H1 (cell line): ENCODE measurements around the gene U2AF1L4. TPM values are rescaled to one million over a fixed set of nuclear protein-coding genes. Genes with fewer than 3 reads are reported as not detected.

ENCODE experiments used
- CTCF ChIA-PET: fragments of 300-600 bp; sonication (Branson Sonifier 250); formaldehyde crosslinking; loops from one replicate; lab custom pipeline; 2021; ENCODE audit not compliant: partially characterized antibody; lab: Charles Lee
- POLR2A ChIA-PET: fragments of 300-600 bp; sonication (Branson Sonifier 250); formaldehyde crosslinking; loops from one replicate; lab custom pipeline; 2021; ENCODE audit warnings: inconsistent platforms; ENCODE audit not compliant: partially characterized antibody; lab: Charles Lee
- DNase-seq, 2 experiments: peaks; one replicate each; pipeline versions ENCODE4 v3.0.0 to v3.0.0-alpha.2; 2010 to 2022; ENCODE audit warnings: low spot score in 2 of 2, low read depth in 1 of 2, mixed read lengths in 1 of 2
- FAIRE-seq: peaks from 2 replicates; lab custom pipeline; 2011; peaks lifted over from hg19 to GRCh38; lab: Jason Lieb, UNC
- H2AFZ ChIP-seq: 2 replicates; pipeline ENCODE4 v1.8.1; 2012; ENCODE audit warnings: low read length, inconsistent platforms
- H2AK5ac ChIP-seq: 2 replicates; pipeline ENCODE4 v1.6.1; 2013; ENCODE audit warnings: low read depth, low read length
- H2BK120ac ChIP-seq: replicated peaks from 2 replicates; pipeline ENCODE3; 2013; ENCODE audit warnings: low read depth, low read length, inconsistent platforms
- H2BK12ac ChIP-seq: 2 replicates; pipeline ENCODE4 v1.6.1; 2013; ENCODE audit warnings: low read depth, low read length
- H2BK15ac ChIP-seq: 2 replicates; pipeline ENCODE4 v1.6.1; 2013; ENCODE audit warnings: low read length
- H2BK20ac ChIP-seq: 2 replicates; pipeline ENCODE4 v1.6.1; 2013; ENCODE audit warnings: low read length
- H2BK5ac ChIP-seq: 2 replicates; pipeline ENCODE4 v1.6.1; 2013; ENCODE audit warnings: low read depth, low read length
- H3K14ac ChIP-seq: 2 replicates; pipeline ENCODE4 v1.6.1; 2013; ENCODE audit warnings: inconsistent platforms; ENCODE audit not compliant: insufficient read length
- H3K18ac ChIP-seq: 2 replicates; pipeline ENCODE4 v1.6.1; 2013; ENCODE audit warnings: low read length; ENCODE audit errors: extremely low read depth
- H3K23ac ChIP-seq: 2 replicates; pipeline ENCODE4 v1.6.1; 2013; ENCODE audit warnings: inconsistent platforms; ENCODE audit not compliant: insufficient read length
- H3K23me2 ChIP-seq: 2 replicates; pipeline ENCODE4 v1.6.1; 2013; ENCODE audit warnings: low read depth, low read length
- H3K27ac ChIP-seq: 2 replicates; pipeline ENCODE4 v1.6.1; 2011; ENCODE audit warnings: low read depth, low read length, inconsistent platforms
- H3K27me3 ChIP-seq, 4 experiments: replicated peaks in 1 of 4; 1 replicate in 1 of 4; 2 replicates in 3 of 4; pipeline versions ENCODE4 v1.6.1 to v1.8.1; 2011 to 2013; ENCODE audit warnings: low read length in 3 of 4, mild to moderate bottlenecking in 3 of 4, inconsistent platforms in 2 of 4, mixed read lengths in 2 of 4, moderate library complexity in 1 of 4; ENCODE audit not compliant: control insufficient read depth in 3 of 4, insufficient read depth in 3 of 4; ENCODE audit errors: extremely low read depth in 1 of 4
- H3K36me3 ChIP-seq, 4 experiments: 2 replicates each; pipeline versions ENCODE4 v1.6.1 to v1.8.1; 2011 to 2013; ENCODE audit warnings: mild to moderate bottlenecking in 4 of 4, low read length in 3 of 4, moderate library complexity in 2 of 4, control low read depth in 1 of 4, inconsistent platforms in 1 of 4; ENCODE audit not compliant: insufficient read depth in 4 of 4, control insufficient read depth in 2 of 4
- H3K4ac ChIP-seq: replicated peaks from 2 replicates; pipeline ENCODE3; 2013; ENCODE audit warnings: low read length, low read depth, mixed read lengths, inconsistent platforms; ENCODE audit not compliant: insufficient read length
- H3K4me1 ChIP-seq, 4 experiments: replicated peaks in 1 of 4; 1 replicate in 1 of 4; 2 replicates in 3 of 4; pipeline versions ENCODE4 v1.6.1 to v1.8.1; 2011 to 2013; ENCODE audit warnings: low read length in 3 of 4, inconsistent platforms in 2 of 4, mixed read lengths in 1 of 4; ENCODE audit not compliant: insufficient read depth in 4 of 4, control insufficient read depth in 3 of 4
- H3K4me2 ChIP-seq, 2 experiments: 2 replicates each; pipeline versions ENCODE4 v1.6.1 to v1.8.1; 2011 to 2013; ENCODE audit warnings: low read depth in 2 of 2, low read length in 2 of 2, control low read depth in 1 of 2, inconsistent platforms in 1 of 2, mild to moderate bottlenecking in 1 of 2; ENCODE audit not compliant: insufficient read depth in 1 of 2
- H3K4me3 ChIP-seq, 4 experiments: fragments of 200-600, 300-600 bp in 1 of 4; sonication (generic), shearing (Covaris generic), sonication (Bioruptor Twin) in 1 of 4; 2 replicates each; pipeline versions ENCODE4 v1.5.1 to v1.8.1; 2011 to 2016; ENCODE audit warnings: low read length in 4 of 4, low read depth in 3 of 4, control low read depth in 2 of 4, inconsistent platforms in 2 of 4, mild to moderate bottlenecking in 2 of 4, mixed read lengths in 1 of 4, moderate library complexity in 1 of 4; ENCODE audit not compliant: insufficient read depth in 2 of 4; ENCODE audit errors: extremely low read depth in 1 of 4
- H3K56ac ChIP-seq: replicated peaks from 2 replicates; pipeline ENCODE3; 2013; ENCODE audit warnings: low read depth, mild to moderate bottlenecking, mixed read lengths, low read length, inconsistent platforms; ENCODE audit not compliant: insufficient read length
- H3K79me1 ChIP-seq: 2 replicates; pipeline ENCODE4 v1.6.1; 2013; ENCODE audit warnings: low read depth, low read length, control low read depth
- H3K79me2 ChIP-seq, 2 experiments: 2 replicates each; pipeline versions ENCODE4 v1.6.1 to v1.8.1; 2012 to 2013; ENCODE audit warnings: low read length in 2 of 2, mild to moderate bottlenecking in 2 of 2, inconsistent platforms in 1 of 2; ENCODE audit not compliant: insufficient read depth in 2 of 2, control insufficient read depth in 1 of 2
- H3K9ac ChIP-seq, 4 experiments: replicated peaks in 1 of 4; 1 replicate in 1 of 4; 2 replicates in 3 of 4; pipeline versions ENCODE4 v1.6.1 to v1.8.1; 2011 to 2013; ENCODE audit warnings: low read depth in 3 of 4, low read length in 3 of 4, control low read depth in 2 of 4, mild to moderate bottlenecking in 2 of 4, moderate library complexity in 2 of 4, inconsistent platforms in 1 of 4; ENCODE audit errors: extremely low read depth in 1 of 4
- H3K9me3 ChIP-seq, 2 experiments: 2 replicates each; pipeline versions ENCODE4 v1.6.1 to v1.8.1; 2012 to 2013; ENCODE audit warnings: mild to moderate bottlenecking in 2 of 2, moderate library complexity in 2 of 2, control low read depth in 1 of 2, inconsistent platforms in 1 of 2, low read depth in 1 of 2, low read length in 1 of 2, mixed read lengths in 1 of 2; ENCODE audit not compliant: insufficient read depth in 2 of 2
- H4K20me1 ChIP-seq, 2 experiments: replicated peaks in 1 of 2; 2 replicates each; pipeline versions ENCODE3 to v1.8.1; 2011 to 2013; ENCODE audit warnings: inconsistent platforms in 2 of 2, low read length in 2 of 2, mild to moderate bottlenecking in 1 of 2; ENCODE audit not compliant: insufficient read depth in 2 of 2, control insufficient read depth in 1 of 2
- H4K5ac ChIP-seq: 2 replicates; pipeline ENCODE4 v1.6.1; 2013; ENCODE audit warnings: low read length, low read depth, mixed read lengths, inconsistent platforms; ENCODE audit not compliant: insufficient read length
- H4K8ac ChIP-seq: 2 replicates; pipeline ENCODE4 v1.8.0; 2013; ENCODE audit warnings: mild to moderate bottlenecking, moderate library complexity, low read length, inconsistent platforms; ENCODE audit not compliant: insufficient read depth; ENCODE audit errors: extremely low read depth
- H4K91ac ChIP-seq: replicated peaks from 2 replicates; pipeline ENCODE3; 2013; ENCODE audit warnings: low read length, mixed read lengths, inconsistent platforms; ENCODE audit not compliant: insufficient read length
- ASH2L ChIP-seq: fragments of 200-600, 300-600 bp; sonication (generic); IDR thresholded peaks from one replicate; pipeline ENCODE4 v1.7.1; 2017; ENCODE audit warnings: low read length
- BCL11A ChIP-seq, 2 experiments: IDR thresholded peaks; one replicate each; pipeline ENCODE4 v1.6.1; 2011; ENCODE audit warnings: low read depth in 2 of 2, low read length in 2 of 2, mild to moderate bottlenecking in 2 of 2
- CHD1 ChIP-seq: IDR thresholded peaks from 2 replicates; pipeline ENCODE4 v1.6.1; 2012; ENCODE audit warnings: low read depth, low read length, improper control_type of control experiment
- CHD2 ChIP-seq: IDR thresholded peaks from 2 replicates; pipeline ENCODE4 v1.6.1; 2012; ENCODE audit warnings: low read length, improper control_type of control experiment
- FOSL1 ChIP-seq: IDR thresholded peaks from 2 replicates; pipeline ENCODE4 v1.6.1; 2011; ENCODE audit warnings: mild to moderate bottlenecking, low read depth, low read length, moderate library complexity; ENCODE audit not compliant: insufficient read depth
- HDAC2 ChIP-seq, 2 experiments: fragments of 300-600 bp in 1 of 2; sonication (generic) in 1 of 2; IDR thresholded peaks; 2 replicates each; pipeline ENCODE4 v1.6.1; 2011 to 2012; ENCODE audit warnings: low read depth in 2 of 2, low read length in 2 of 2, mild to moderate bottlenecking in 2 of 2, moderate library complexity in 2 of 2, borderline replicate concordance in 1 of 2, inconsistent platforms in 1 of 2
- JUND ChIP-seq: IDR thresholded peaks from 2 replicates; pipeline ENCODE4 v1.6.1; 2011; ENCODE audit warnings: mild to moderate bottlenecking, improper control_type of control experiment, low read length
- NANOG ChIP-seq: IDR thresholded peaks from 2 replicates; pipeline ENCODE4 v1.6.1; 2011; ENCODE audit warnings: low read length, low read depth, mild to moderate bottlenecking, inconsistent platforms; ENCODE audit not compliant: insufficient read depth, poor library complexity, severe bottlenecking
- SIRT6 ChIP-seq: IDR thresholded peaks from one replicate; pipeline ENCODE4 v1.7.1; 2012; ENCODE audit warnings: low read length, inconsistent platforms
- TEAD4 ChIP-seq: IDR thresholded peaks from 2 replicates; pipeline ENCODE4 v1.6.1; 2012; ENCODE audit warnings: low read depth, low read length, inconsistent platforms, mixed read lengths
- WGBS, 2 experiments: shearing (Covaris generic) in 1 of 2; methylation state at CpG; one replicate each; pipeline versions ENCODE4 v1.1.6 to v1.1.7; 2013 to 2015; ENCODE audit warnings: low lambda C conversion rate in 2 of 2, mixed read lengths in 2 of 2, inconsistent platforms in 1 of 2, low coverage in 1 of 2, missing lambda C conversion rate in 1 of 2; ENCODE audit not compliant: insufficient replicate concordance in 2 of 2, insufficient coverage in 1 of 2, insufficient read length in 1 of 2; ENCODE audit errors: extremely low coverage in 1 of 2, missing lambda C conversion rate in 1 of 2; 5-methylcytosine and 5-hydroxymethylcytosine counted together
- polyA plus RNA-seq, 7 experiments: library from polyadenylated mRNA; depleted of rRNA in 3 of 7; stranded (reverse) in 5 of 7; unstranded in 2 of 7; fragments of >200 nt in 5 of 7; fragments of 200-250 nt in 2 of 7; gene quantifications; 1 replicate in 5 of 7; 2 replicates in 1 of 7; 4 replicates in 1 of 7; pipeline versions ENCODE4 v1.2.1 to v1.2.3, GENCODE V29; 2011 to 2013; ENCODE audit warnings: missing spikeins in 2 of 7, mixed read lengths in 2 of 7
- total RNA-seq: library from RNA; stranded (reverse); fragmentation: NEBNext Ultra II Directional; extraction: Animal tissue kit (Norgen Biotek cat#: 25700); gene quantifications from 2 replicates; pipeline ENCODE4 v1.2.1, GENCODE V29; 2021
- TF ChIP-seq, protein P1 (sequence below), 3 experiments: IDR thresholded peaks; 1 replicate in 2 of 3; 2 replicates in 1 of 3; pipeline versions ENCODE4 v1.5.1 to v1.6.1; 2011; ENCODE audit warnings: low read length in 3 of 3, mild to moderate bottlenecking in 3 of 3, inconsistent platforms in 2 of 3, low read depth in 1 of 3, moderate library complexity in 1 of 3; ENCODE audit not compliant: insufficient read depth in 1 of 3; ENCODE audit errors: control extremely low read depth in 1 of 3

Gene U2AF1L4
- total and polyA plus RNA-seq, 2 of the 8 experiments (the other 6 are each of a cell fraction or from before 2014, with no cell fraction given) = 15.1 to 32.7 TPM

DNA sequence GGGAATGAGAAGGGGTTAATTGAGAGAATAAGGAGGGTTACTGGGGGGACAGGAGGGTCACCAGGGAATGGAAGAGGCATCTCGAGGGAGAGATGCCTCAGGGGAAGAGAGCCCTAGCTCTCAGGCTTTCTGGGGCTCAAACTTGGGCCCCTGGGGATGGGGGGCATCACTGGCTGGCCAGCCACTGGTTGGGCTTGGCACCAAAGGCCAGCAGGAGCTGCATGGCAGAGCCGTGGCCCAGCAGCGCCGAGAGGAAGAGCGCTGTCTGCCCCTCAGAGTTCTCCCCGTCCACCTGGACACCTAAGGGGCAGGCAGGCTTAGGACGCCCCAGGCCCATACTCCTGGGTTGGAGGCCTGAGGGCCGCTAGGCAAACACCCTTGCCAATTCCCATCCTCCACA lies 47.7 kb upstream of the U2AF1L4 start:
- no peak overlapping the region for H2BK15ac ChIP-seq
- no peak overlapping the region for H3K23ac ChIP-seq
- no peak overlapping the region for H2AFZ ChIP-seq
- peaks cover 11% of the 10 kb centered on the region; the same call in 1 of the 2 replicates for H3K23me2 ChIP-seq
- H2BK20ac ChIP-seq = no peak overlapping the region
- H3K27me3 ChIP-seq = peaks cover 6 to 23% (median 18%) of the 10 kb centered on the region in 4 experiments
- no peak for TF ChIP-seq FOSL1
- no peak for TF ChIP-seq CHD2
- no peak for TF ChIP-seq JUND
- TF ChIP-seq TEAD4 = no peak
- TF ChIP-seq CHD1 = no peak
- TF ChIP-seq HDAC2 (IDR thresholded peaks at IDR 0.05; ENCODE audit: borderline replicate concordance in 1 of 2, low read depth in 2 of 2, low read length in 2 of 2) = no peak
- no peak for TF ChIP-seq SIRT6
- TF ChIP-seq, protein P1, sequence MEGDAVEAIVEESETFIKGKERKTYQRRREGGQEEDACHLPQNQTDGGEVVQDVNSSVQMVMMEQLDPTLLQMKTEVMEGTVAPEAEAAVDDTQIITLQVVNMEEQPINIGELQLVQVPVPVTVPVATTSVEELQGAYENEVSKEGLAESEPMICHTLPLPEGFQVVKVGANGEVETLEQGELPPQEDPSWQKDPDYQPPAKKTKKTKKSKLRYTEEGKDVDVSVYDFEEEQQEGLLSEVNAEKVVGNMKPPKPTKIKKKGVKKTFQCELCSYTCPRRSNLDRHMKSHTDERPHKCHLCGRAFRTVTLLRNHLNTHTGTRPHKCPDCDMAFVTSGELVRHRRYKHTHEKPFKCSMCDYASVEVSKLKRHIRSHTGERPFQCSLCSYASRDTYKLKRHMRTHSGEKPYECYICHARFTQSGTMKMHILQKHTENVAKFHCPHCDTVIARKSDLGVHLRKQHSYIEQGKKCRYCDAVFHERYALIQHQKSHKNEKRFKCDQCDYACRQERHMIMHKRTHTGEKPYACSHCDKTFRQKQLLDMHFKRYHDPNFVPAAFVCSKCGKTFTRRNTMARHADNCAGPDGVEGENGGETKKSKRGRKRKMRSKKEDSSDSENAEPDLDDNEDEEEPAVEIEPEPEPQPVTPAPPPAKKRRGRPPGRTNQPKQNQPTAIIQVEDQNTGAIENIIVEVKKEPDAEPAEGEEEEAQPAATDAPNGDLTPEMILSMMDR (IDR thresholded peaks at IDR 0.05; ENCODE audit: control extremely low read depth in 1 of 3, insufficient read depth in 1 of 3, low read depth in 1 of 3, low read length in 3 of 3) = no peak
- TF ChIP-seq NANOG = no peak
- TF ChIP-seq BCL11A (IDR thresholded peaks at IDR 0.05; ENCODE audit: low read depth in 2 of 2, low read length in 2 of 2) = no peak
- no peak for TF ChIP-seq ASH2L
- H3K9ac ChIP-seq = no peak overlapping the region
- H3K27ac ChIP-seq = no peak overlapping the region
- H4K20me1 ChIP-seq = peaks cover 2 to 3% of the 10 kb centered on the region in 2 experiments
- H3K4ac ChIP-seq = no peak overlapping the region
- no peak overlapping the region for H2BK12ac ChIP-seq
- no peaks in the 10 kb centered on the region for H3K79me1 ChIP-seq
- H3K79me2 ChIP-seq = no peaks in the 10 kb centered on the region
- H4K5ac ChIP-seq = no peak overlapping the region
- no peak for DNase-seq
- ChIA-PET POLR2A (no interaction called here), CTCF (no interaction called here)
- H3K14ac ChIP-seq = no peak overlapping the region
- no peak overlapping the region for H4K91ac ChIP-seq
- no peak for FAIRE-seq
- no peak overlapping the region for H3K4me3 ChIP-seq
- H3K36me3 ChIP-seq = no peaks in the 10 kb centered on the region
- H2BK120ac ChIP-seq = no peak overlapping the region
- no peak overlapping the region for H3K56ac ChIP-seq
- H3K4me1 ChIP-seq = peaks cover 0 to 13% (median 4%) of the 10 kb centered on the region in 4 experiments; a peak in 5 of 7 replicates
- H3K18ac ChIP-seq = no peak overlapping the region
- no peak overlapping the region for H2AK5ac ChIP-seq
- no peak overlapping the region for H3K4me2 ChIP-seq
- H2BK5ac ChIP-seq = no peak overlapping the region
- H4K8ac ChIP-seq = no peak overlapping the region
- H3K9me3 ChIP-seq = no peaks in the 10 kb centered on the region
- 88% methylated on average over 8 of the region's 8 CpGs; no CpG with 5 or more reads in 1 of the 2 experiments for WGBS, 2 experiments
